Thyroid gland (tissue), 4 donors: ENCODE measurements around the gene HACD2. TPM values are rescaled to one million over a fixed set of nuclear protein-coding genes. Genes with fewer than 3 reads are reported as not detected.

Source experiments
- DNase-seq, 2 donors: peaks; one replicate each; pipeline ENCODE4 v3.0.0-alpha.2; 2019
- H3K27ac ChIP-seq, 3 donors: fragments of 200-600 bp; sonication (generic); 1 replicate in 2 of 3; 2 replicates in 1 of 3; pipeline ENCODE4 v1.5.1; 2016 to 2019; ENCODE audit warnings: mild to moderate bottlenecking in 1 of 3, moderate library complexity in 1 of 3
- H3K27me3 ChIP-seq: fragments of 200-600 bp; sonication (generic); one replicate; pipeline ENCODE4 v1.5.1; 2019
- H3K36me3 ChIP-seq, 2 donors: fragments of 200-600 bp; sonication (generic); one replicate each; pipeline ENCODE4 v1.5.1; 2016 to 2019
- H3K4me1 ChIP-seq, 2 donors: fragments of 200-600 bp; sonication (generic); one replicate each; pipeline ENCODE4 v1.5.1; 2017 to 2019
- H3K4me3 ChIP-seq, 3 donors: fragments of 200-600 bp; sonication (generic); replicated peaks in 1 of 3; 1 replicate in 2 of 3; 2 replicates in 1 of 3; pipeline ENCODE4 v1.5.1; 2016; ENCODE audit warnings: mild to moderate bottlenecking in 1 of 3
- H3K9me3 ChIP-seq: fragments of 200-600 bp; sonication (generic); one replicate; pipeline ENCODE4 v1.5.1; 2017
- CTCF ChIP-seq, 6 experiments: fragments of 200-600 bp in 3 of 6; fragments of 450-650 bp in 3 of 6; sonication (generic) in 3 of 6; IDR thresholded peaks; one replicate each; pipeline ENCODE4 v1.5.1; 2016 to 2019; ENCODE audit warnings: antibody characterized with exemption in 6 of 6, mild to moderate bottlenecking in 2 of 6, inconsistent platforms in 1 of 6, moderate library complexity in 1 of 6
- POLR2A ChIP-seq, 2 donors: fragments of 450-650 bp; IDR thresholded peaks; one replicate each; pipeline ENCODE4 v1.6.1; 2017; ENCODE audit warnings: antibody characterized with exemption in 2 of 2, mild to moderate bottlenecking in 2 of 2, moderate library complexity in 1 of 2
- WGBS, 2 donors: methylation state at CpG; one replicate each; pipeline ENCODE4 v1.1.5; 2017; 5-methylcytosine and 5-hydroxymethylcytosine counted together
- intact Hi-C: fragments of 100-400 bp; cut with DNase I; formaldehyde crosslinking; loops from one replicate; pipeline ENCODE4 v1.15.1; 2023
- total RNA-seq, 4 donors: library from RNA; depleted of rRNA; stranded (reverse); fragments of >200 nt; gene quantifications; one replicate each; pipeline ENCODE4 v1.2.3, GENCODE V29; 2016

The HACD2 gene
- total RNA-seq, 4 donors from 2014 or later = 27.8 to 38.3 (median 32.2) TPM

GRCh38 chr3:123571264-123571972 lies 13.4 kb downstream of the HACD2 start:
- WGBS, 2 donors = 67 to 79% methylated on average over 4 of the region's 4 CpGs
- H3K4me1 ChIP-seq = no peaks in the 10 kb centered on the region
- no peaks in the 10 kb centered on the region for H3K36me3 ChIP-seq
- no peak overlapping the region for H3K4me3 ChIP-seq
- no peak overlapping the region for H3K27ac ChIP-seq
- TF ChIP-seq POLR2A (IDR thresholded peaks at IDR 0.05) = no peak
- TF ChIP-seq CTCF (IDR thresholded peaks at IDR 0.05) = no peak
- no peaks in the 10 kb centered on the region for H3K9me3 ChIP-seq
- DNase-seq = no peak
- intact Hi-C loops = no loop called here
- H3K27me3 ChIP-seq = no peaks in the 10 kb centered on the region

DNA sequence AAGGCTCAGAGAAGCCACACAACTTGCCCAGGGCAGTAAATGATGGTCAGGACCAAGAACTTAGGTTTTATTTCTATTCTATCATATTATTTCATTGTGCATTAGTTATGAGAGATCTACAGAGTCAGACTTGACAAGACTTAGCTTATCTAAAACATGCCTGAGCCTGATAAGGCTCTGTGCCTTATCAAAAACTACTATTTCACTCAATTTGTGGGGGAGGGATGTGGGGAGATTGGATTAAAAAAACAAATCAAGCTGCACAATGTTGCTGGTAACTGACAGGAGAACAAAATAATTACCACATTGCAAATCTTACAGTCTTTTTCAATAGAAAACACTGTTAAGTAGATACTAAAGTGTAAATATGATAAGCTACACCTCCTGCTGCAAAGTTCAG lies 16.0 kb downstream of the HACD2 start:
- H3K27ac ChIP-seq = no peak overlapping the region
- H3K9me3 ChIP-seq = no peaks in the 10 kb centered on the region
- no peak for TF ChIP-seq CTCF (IDR thresholded peaks at IDR 0.05)
- TF ChIP-seq POLR2A (IDR thresholded peaks at IDR 0.05) = no peak
- intact Hi-C loops = no loop called here
- no peak overlapping the region for H3K4me3 ChIP-seq
- DNase-seq = no peak
- no peaks in the 10 kb centered on the region for H3K4me1 ChIP-seq
- no peaks in the 10 kb centered on the region for H3K36me3 ChIP-seq
- H3K27me3 ChIP-seq = no peaks in the 10 kb centered on the region

GRCh38 chr3:123568034-123568433 lies 16.8 kb downstream of the HACD2 start:
- H3K27ac ChIP-seq = no peak overlapping the region
- no peak for TF ChIP-seq CTCF (IDR thresholded peaks at IDR 0.05)
- TF ChIP-seq POLR2A (IDR thresholded peaks at IDR 0.05) = no peak
- H3K36me3 ChIP-seq = no peaks in the 10 kb centered on the region
- intact Hi-C loops = no loop called here
- no peak overlapping the region for H3K4me3 ChIP-seq
- no peaks in the 10 kb centered on the region for H3K4me1 ChIP-seq
- no peak for DNase-seq
- no peaks in the 10 kb centered on the region for H3K9me3 ChIP-seq
- no peaks in the 10 kb centered on the region for H3K27me3 ChIP-seq
- 95 to 96% methylated on average over 7 of the region's 7 CpGs for WGBS, 2 donors

GRCh38 chr3:123564056-123564455 lies 20.8 kb downstream of the HACD2 start:
- TF ChIP-seq POLR2A (IDR thresholded peaks at IDR 0.05) = no peak
- no peak for TF ChIP-seq CTCF (IDR thresholded peaks at IDR 0.05)
- 92 to 93% methylated on average over 6 of the region's 6 CpGs for WGBS, 2 donors

DNA sequence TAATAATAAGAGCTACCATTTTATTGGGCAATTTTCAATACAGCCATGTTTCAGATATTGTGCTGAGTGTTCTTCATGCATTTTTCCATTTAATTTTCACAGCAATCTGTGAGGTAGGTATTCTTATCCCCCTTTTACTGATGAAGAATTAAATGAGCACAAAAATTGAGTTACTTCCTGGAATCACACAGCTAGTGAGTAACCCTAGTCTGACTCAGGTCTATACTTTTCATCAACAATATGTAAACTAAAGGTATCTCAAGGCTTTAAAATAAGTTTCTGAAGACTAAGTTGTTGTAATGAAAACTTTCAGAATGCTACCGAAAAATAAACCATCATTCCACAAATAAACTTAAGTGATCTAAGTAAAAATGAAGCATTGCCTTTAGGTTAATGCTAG lies 22.3 kb downstream of the HACD2 start:
- Histone ChIP-seq H3K36me3 (no peaks in the 10 kb centered on the region), H3K27ac (no peak overlapping the region), H3K27me3 (no peaks in the 10 kb centered on the region), H3K4me3 (no peak overlapping the region), H3K9me3 (no peaks in the 10 kb centered on the region), H3K4me1 (no peaks in the 10 kb centered on the region)
- no peak for TF ChIP-seq CTCF (IDR thresholded peaks at IDR 0.05)
- no peak for TF ChIP-seq POLR2A (IDR thresholded peaks at IDR 0.05)
- intact Hi-C loops = loop anchor here (5.0 kb wide), 1 partner anchor 235 kb away; no protein-coding TSS in a partner anchor
- 96 to 100% methylated on average over 1 of the region's 1 CpG for WGBS, 2 donors
- no peak for DNase-seq

More at GRCh38 chr3:123564056-123564455, 20.8 kb downstream of the HACD2 start:
- intact Hi-C loops = loop anchor here (5.0 kb wide), 1 partner anchor 237 kb away; no protein-coding TSS in a partner anchor
- Histone ChIP-seq H3K27ac (no peak overlapping the region), H3K4me1 (no peaks in the 10 kb centered on the region), H3K4me3 (no peak overlapping the region), H3K27me3 (no peaks in the 10 kb centered on the region), H3K9me3 (no peaks in the 10 kb centered on the region), H3K36me3 (no peaks in the 10 kb centered on the region)
- DNase-seq = no peak
